Stimulated activated CD4-positive, alpha-beta T cell treated with anti-CD3 and anti-CD28 coated beads, Interleukin-15, amount 100 ng/mL, for 1 hour (primary cell): Measurements from ENCODE around the gene GSC2.

Source experiments
- DNase-seq, 2 donors: peaks; one replicate each; pipeline ENCODE4 v3.0.0-alpha.2; 2020; ENCODE audit warnings: low read depth in 1 of 2, low spot score in 1 of 2

The GSC2 gene

DNA sequence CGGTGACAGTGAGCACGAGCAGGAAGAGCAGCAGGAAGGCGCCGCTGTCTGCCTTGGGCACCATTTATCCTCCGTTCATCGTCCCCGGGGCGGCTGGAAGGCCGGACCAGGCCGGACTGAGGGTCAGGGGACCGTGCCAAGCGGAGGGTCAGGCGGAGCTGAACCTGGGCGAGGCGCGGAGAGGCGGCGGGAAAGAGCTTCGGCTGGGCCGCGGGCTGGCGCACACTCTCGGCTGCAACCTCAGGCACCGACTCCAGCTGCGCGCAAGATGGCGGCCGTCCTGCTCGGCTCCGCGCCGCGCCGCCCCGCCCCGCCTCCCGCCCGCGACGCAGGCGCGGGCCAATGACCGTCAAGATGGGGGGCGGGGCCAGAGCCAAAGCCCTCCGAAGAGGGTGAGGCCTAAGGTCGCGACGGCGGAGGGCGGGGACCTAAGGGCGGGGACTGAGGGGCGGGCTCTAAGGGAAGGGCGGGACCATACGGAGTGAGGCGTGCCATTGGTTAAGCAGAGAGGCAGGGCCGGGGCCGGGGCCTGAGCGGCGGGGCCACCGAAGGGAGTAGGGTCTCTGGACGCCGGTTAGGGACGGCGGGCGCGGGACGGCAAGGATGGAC is 27.8 kb downstream of the GSC2 start, which contains the start of gene DGCR2:
DGCR2 (minus strand) TSS at position 270 of the 609 bp plus-strand sequence; CDS start at position 64, 206 bp downstream.
- peak; percentile 95 to 96 for DNase-seq

DNA sequence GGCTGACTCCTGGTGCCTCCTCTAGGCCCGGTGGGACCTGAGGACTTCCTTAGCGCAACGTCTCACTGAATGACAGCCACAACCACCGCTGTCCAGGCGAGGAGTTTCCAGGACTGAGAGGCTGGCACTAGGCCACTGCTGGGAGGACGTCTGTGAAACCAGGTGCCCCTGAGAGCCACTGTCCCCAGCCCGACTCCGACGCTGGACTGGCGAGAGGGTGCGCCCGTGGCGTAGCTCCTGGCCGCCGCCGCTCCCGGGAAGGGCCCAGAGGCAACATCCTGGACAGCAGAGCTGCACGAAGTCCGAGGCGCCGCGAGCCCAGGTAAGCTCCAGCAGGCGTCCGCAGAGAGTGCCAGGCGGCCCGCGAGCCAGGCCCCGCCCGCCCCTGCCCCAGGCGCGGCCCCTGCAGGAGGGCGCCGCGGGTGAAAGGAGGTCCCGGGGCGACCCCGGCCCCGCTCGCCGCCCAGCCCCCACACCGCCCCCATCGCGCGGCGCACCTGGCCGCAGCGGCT is 28.4 kb downstream of the GSC2 start:
- DNase-seq, result peak; percentile 16

DNA sequence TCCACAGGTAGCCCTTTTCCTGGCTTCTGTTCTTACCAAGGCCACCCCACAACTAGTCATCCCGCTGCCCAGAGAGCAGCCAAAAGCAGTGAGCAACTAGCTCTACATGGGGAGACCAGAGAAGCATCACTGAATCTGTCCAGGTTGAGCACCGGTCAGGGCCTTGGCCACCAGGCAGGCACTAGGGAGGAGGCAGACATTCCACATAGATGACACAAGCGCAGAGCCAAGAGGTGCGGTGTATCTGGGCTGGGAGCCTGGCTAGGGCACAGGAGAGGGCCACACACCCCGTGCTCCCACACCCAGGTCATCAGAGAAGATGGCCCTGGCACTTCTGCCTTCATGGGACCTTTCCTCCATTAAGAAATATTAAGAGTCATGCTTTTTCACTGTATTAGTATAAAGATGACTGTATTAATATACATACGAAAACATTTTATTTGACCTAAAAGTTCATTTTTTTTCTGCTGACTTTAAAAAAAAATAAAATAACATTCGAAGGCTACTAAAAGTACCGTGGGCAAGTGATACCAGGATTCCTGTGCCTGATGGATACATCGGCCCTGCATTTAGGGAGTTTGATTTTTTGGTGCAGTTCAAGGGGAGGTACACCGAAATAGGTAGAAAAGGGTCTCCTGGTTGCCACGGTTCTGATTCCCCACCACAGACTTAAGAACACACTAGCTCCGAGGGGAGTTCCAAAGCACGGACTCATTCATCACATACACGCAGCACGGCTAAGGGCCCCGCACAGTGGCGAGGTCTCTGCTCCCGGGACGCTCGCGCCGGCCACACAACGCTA is 29.1 kb downstream of the GSC2 start:
- DNase-seq, result no peak

DNA sequence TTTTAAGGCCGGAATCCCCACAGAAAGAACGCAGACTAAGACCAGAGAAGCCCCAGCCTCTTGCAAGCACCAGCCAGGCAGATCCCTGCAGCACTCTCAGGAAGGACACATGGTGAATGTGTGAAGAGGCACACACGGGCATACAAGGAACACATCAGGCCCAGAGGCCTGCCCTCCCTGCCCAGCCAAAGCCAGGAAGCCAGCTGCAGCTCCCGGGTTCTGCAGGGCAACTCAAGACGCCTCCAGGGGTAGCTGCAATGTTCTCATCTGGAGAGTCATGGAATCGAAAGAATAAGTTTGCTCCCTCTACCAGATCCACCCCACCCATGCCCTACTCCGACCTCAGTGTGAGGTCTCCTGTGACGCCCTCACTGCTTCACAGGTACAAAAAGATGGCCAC is 30.1 kb downstream of the GSC2 start:
- no peak for DNase-seq

DNA sequence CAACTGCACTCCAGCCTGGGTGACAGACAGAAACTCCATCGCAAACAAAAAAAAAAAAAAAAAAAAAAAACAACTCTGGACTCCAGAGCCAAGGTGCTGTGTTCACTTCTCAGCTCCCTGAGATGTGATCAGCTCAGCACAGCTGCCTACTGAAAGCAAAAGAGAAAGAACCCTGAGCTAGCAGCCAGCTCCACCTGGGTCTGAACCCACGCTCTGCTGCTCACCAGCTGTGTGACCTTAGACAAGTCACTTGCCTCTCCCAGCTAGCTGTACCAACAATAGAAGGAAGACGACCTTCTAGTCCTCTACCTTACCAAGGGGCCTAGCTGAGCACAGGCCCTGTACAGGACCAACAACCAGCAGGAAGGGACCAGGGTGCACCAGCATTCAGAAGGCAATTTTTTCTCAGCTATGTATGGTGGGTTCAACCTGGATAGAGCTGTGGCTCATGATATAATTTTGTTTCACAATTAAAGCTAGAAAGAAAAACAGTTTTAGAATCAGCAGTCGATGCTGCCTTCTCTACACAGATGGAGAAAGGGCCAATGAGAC is 31.7 kb downstream of the GSC2 start:
- peak in 1 of 2 donors; percentile 17 for DNase-seq

DNA sequence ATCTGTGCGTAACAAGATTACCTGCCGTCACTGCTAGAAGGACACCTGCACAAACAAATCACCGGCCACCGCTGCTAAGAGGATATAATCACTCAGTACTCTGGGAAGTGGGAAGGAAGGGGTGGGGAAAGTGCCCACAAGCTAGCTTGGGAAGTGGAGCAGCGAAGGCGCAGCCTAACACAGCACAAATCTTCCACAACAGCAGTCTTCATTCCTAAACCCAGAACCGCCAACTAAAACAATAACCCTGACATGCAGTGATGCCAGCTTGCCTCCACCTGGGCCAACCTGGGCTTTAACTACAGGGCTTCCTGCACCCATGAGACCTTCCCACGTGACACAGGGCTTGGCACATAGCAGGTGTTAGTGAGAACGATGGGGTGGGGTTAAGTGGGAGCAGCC is 33.0 kb downstream of the GSC2 start:
- DNase-seq, result no peak

DNA sequence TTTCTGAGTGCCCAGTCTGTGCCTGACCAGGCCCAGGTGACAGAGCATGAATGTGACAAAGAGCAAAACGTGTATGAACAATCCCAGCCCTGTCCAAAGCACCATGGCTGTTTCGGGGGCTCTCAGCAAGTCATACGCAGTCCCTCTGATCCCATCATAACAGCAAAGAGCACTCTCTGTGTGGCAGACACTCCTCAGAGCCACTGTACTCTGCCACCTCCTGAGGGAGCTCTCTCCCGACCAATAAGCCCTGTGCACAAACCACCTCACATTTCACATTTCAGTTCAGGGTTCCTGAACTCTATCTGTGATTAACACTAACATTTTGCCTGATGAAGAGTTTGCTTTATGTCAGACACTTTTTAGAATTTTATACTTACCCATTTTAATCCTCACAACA is 34.5 kb downstream of the GSC2 start:
- DNase-seq, result no peak

DNA sequence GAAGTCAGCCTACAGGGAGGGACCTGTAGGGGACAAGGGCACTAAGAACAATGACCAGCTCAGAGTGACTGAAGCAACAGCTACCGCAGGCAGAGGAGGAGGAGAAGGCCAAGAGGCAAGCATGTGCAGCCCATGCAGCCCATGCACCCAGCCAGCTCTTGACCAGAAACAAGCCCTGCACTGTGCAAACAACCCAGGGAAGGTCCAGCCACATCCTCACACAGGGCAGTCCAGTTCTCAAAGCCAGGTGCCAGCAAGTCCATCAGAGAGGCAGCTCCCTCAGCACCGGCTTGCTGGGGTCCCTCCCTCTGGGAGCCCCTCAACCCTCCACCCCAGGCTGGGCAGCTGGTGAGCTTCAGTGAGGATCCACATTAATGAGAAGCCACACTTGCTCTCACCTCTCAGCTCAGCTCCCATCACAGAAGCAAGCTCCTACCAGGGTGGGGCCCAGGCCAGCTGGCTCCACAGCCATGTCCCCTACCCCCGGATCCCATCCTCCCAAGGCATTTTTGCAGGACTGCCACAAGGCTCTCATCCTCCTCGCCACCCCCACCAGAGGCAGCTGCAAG is 35.0 kb downstream of the GSC2 start:
- no peak for DNase-seq

DNA sequence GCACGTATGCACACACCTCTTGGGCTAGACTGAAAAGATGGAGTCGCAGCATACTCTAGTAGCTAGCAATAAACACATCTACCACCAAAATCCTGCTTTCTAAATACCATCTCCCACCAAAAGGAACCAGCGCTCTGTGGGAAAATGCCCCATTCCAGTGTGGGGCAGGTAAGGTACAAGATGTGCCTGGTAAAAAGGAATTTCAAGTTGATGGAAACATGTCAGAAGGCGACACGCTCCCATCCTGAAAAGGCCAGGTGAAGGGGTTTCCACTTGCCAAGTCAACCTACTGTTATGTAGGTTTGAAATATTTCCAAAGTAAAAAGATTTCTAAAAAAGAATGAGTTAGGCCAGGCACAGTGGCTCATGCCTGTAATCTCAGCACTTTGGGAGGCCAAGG is 36.7 kb downstream of the GSC2 start:
- no peak for DNase-seq

DNA sequence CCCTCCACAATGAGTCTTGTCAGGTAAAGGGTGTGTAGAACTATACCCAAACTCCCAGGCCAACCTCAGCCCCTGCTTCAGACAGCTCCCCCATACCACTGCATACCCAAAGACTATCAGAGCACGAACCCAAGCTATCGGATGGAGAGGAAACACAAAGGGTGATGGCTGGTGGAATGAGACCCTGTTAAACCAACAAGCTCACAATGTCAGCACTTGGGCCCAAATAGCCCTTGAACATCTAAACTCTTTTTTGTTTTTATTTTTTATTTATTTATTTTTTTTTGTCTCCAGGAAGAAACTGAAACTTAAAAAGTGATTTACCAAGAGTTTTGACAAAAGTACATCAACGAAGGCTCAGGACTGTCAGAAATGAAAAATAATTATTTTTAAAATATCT is 38.5 kb downstream of the GSC2 start:
- DNase-seq, result no peak

DNA sequence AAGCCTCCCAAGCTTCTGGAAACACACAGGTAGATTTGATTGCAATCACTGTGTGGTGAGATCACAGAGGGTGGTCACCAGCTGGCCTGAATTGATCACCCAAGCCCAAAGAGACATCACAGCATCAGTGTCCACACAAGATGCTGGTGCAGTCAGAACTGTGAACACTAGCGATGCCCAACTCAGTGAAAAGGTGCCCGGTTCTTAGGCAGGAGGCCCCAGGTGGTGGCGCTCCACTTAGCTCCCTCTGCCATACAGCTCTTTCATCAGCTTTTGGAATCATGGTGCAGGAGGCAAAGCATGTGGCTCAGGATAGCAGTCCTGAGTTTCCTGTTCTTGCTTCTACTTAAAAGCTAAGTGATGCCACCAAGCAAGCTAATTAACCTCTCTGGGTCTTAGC is 39.0 kb downstream of the GSC2 start:
- no peak for DNase-seq

DNA sequence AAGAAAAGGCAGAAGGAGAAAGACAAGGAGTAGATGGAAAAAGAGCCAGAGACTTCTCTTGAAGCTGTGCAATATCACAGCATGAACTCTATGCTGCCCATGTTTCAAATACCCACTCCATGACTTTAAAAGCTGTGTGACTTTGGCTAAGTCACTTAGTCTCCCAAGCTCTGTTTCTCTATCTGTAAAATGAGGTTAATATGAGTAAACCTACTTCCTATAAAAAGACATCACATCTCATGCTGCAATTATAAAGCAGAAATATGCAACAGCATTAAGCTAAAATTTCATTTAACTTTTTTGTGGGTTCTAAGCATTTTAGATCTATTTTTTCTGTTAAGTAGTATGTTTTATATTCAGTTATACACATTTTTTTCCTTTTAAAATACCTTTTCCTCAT is 39.4 kb downstream of the GSC2 start:
- no peak for DNase-seq

DNA sequence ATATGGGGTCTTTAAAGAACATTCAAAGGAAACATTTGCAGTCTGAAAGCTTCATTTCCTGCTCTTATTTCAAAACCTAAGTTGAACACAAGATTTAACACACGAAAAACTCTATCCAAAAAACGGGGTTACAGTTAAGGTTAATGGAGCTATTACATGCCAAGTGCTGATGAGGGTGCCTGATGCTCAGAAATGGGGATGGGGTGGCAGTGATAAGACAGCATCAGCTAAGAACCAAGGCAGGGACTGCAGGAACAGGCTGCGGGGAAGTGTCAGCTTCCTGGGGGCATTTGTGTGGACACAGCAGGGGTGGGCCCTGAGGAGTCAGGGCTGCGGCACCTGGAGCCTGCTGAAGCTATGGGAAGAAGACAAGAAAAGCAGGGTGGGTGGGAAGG is 40.0 kb downstream of the GSC2 start:
- no peak for DNase-seq

DNA sequence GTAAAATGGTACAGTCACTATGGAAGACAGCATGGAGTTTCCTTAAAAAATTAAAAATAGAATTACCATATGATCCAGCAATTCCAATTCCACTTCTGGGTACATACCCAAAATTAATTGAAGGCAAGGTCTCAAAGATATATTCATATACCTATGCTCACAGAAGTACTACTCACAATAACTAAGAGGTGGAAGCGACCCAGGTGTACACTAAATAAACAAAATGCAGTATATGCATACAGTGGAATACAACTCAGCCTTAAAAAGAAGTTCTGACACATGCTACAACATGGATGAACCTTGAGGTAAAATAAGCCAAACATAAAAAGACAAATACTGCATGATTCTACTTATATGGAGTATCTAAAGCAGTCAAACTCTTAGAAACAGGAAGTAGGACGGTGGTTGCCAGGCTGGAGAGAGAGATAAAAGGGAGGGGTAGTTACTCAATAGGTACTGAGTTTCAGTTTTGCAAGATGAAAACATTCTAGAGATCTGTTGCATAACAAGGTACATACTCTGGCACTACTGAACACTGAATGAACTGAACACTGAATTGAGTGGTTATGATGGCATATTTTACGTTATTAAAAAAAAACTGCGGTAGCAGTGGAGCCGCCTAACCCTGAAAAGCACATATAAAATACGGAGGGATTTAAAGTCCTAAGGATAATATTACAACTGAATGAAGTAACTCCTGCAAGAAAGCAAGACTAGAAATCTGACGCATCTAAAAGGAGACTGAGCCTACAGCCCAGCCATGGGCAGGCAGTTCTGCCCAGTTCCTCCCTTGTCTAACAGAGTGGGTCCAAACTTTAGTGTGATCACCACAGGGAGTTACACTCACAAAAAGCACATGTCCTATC is 40.7 kb downstream of the GSC2 start:
- DNase-seq, result no peak

DNA sequence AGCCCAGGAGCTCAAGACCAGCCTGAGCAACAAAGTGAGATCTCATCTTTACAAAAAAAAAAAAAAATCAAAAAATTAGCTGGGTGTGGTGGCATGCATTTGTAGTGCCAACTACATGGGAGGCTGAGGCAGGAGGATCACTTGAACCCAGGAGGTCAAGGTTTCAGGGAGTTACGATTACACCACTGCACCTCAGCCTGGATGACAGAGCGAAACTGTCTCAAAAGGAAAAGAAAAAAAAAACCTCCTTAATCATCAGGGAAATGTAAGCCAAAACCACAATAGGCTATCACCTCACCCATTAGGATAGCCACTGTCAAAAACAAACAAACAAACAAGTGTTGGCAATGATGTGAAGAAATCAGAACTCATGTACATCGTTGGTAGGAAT is 41.3 kb downstream of the GSC2 start:
- no peak for DNase-seq

DNA sequence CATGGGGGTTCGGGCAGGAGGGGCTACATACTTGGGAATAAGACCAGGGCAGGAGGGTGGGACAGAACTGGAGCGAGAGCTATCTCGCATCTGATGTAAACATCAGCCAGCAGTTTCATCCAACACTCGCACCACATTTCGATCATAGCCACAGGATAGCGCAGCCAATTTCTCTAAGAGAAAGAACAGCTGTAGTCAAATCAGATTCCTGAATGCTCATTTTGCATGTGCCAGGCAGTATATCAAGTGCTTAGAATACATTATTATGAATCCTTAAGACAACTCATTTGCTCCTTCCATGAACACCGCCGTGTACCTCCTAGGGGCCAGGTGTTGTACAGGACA is 42.4 kb downstream of the GSC2 start:
- no peak for DNase-seq

DNA sequence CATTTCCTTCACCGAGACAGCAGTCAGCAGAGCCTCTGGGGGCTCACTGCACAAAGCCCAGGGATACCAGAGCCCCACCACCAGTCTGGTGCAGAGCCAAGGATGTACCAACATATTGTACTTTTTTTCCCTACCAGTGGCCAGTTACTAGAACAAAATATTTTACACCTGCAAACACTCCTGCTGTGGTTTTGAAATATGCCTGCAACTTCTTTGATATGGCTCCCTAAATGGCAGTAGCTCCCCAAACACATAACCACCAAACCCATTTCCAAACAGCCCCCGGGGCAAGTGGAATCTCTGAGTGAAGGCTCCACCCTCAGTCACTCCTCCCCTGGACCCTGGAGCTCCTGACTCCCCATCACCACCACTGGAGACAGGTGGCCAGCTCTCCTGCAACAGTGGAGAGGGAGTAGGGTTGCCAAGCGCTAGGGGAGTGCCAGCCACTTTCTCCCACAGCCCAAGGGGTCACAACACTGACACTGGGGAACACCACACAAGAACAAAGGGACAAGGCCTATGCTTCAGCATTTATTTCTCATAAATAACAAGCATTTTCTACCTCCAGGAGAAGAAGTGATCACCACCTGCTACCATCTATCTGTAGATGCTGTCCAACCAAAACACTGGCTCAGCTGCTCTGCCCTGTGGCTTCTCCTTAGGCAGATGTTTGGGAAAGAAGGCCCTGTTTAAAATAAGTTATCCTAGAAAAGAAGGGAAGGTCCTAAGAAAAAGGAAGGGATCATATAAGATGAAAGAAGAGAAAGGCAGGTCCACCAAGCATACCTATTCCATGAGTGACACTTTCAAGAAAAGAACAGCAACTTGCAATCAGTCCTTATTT is 43.0 kb downstream of the GSC2 start:
- DNase-seq, result no peak

DNA sequence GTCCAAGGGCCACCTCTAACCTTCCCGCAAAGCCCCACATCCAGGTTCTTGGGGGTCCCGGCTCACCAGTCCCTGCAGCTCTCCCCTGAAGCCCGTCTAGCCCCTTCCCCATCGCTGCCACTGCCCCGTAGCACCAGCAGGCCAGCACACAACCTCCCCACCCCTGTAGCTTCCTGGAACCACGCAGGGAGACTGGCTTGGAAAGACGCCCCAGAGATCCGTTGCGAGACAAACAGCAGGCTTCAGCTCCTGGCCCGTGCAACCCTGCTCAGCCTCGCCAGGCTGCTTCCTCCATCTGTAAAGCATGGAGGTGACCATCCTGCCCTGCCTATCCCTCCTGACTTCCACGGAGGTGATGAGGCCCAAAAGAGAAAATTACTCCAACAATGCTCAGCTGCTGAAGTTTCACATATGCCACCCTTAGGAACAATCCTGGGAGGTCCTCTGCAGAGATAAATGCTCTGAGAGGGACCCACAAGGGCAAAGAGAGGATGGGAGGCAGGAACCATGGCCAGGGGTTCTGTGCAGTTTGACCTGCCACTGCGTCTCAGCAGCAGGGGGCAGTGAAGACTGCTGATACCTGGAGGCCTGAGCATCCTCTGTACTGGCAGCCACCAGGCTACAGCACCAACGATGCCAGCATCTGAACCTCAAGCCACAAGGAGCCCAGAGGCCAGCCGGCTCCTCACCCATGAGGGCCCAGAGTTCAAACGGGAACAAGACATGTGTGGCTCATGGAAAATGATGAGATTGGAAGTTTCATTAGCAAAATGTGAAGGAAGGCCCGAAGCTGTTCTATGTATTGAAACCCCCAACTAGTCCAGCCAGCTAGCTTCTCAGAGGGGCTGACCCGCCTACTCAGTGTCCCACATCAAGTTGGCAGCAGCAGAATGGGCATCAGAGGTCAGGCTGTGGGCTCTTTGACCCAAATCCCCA is 44.0 kb downstream of the GSC2 start:
- DNase-seq, result peak; percentile 23 to 30

DNA sequence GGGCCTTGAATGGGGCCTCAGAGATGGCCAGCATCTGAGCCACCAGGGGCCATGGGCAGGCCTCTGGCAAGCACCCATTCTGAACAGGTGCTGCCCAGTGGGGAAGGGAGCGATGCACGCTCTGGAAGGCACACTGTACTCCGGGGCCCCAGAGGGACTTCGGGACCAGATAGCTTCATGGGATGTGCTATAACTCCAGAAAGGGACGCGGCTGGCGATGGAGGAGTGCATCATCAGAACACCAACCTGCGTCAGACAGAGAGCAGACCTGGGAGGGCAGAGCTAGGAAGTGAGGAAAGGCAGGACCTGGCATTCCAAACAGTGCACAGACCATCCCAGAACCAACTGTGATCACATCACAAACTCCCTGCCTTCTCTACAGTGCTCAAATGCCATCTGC is 44.6 kb downstream of the GSC2 start:
- DNase-seq, result no peak
